RWPE2 (cell line): Measurements from ENCODE around the gene PITX1.
A peak's percentile ranks its signal among the peaks of the same experiment; 100 is the strongest.

ENCODE experiments used
- ATAC-seq: fragments of 200-7000 bp; cut with Tn5 transposase; 3 replicates; pipeline ENCODE4 v1.9.1; 2021; ENCODE audit warnings: low read depth
- DNase-seq: peaks from one replicate; pipeline ENCODE4 v3.0.0-alpha.2; 2020; ENCODE audit warnings: low spot score
- H3K27ac ChIP-seq: fragments of 450-650 bp; 2 replicates; pipeline ENCODE4 v1.5.1; 2017; ENCODE audit warnings: mild to moderate bottlenecking; ENCODE audit not compliant: poor library complexity, severe bottlenecking
- H3K27me3 ChIP-seq: fragments of 250-450 bp; sonication (Bioruptor Pico); 2 replicates; pipeline ENCODE4 v1.5.1; 2021; ENCODE audit warnings: mild to moderate bottlenecking, moderate library complexity; ENCODE audit not compliant: insufficient read depth, poor library complexity, severe bottlenecking
- H3K36me3 ChIP-seq: fragments of 250-450 bp; sonication (Bioruptor Pico); 2 replicates; pipeline ENCODE4 v1.5.1; 2020; ENCODE audit warnings: low read depth, mild to moderate bottlenecking, moderate library complexity
- H3K4me1 ChIP-seq: fragments of 250-450 bp; sonication (Bioruptor Pico); 2 replicates; pipeline ENCODE4 v1.5.1; 2021; ENCODE audit warnings: mild to moderate bottlenecking, moderate library complexity; ENCODE audit not compliant: insufficient read depth, poor library complexity, severe bottlenecking
- H3K4me3 ChIP-seq: fragments of 250-450 bp; sonication (Bioruptor Pico); 2 replicates; pipeline ENCODE4 v1.5.1; 2021; ENCODE audit warnings: mild to moderate bottlenecking, moderate library complexity; ENCODE audit not compliant: severe bottlenecking
- H3K9me3 ChIP-seq: fragments of 250-450 bp; sonication (Bioruptor Pico); 2 replicates; pipeline ENCODE4 v1.5.1; 2021; ENCODE audit warnings: mild to moderate bottlenecking, moderate library complexity; ENCODE audit not compliant: severe bottlenecking
- TF ChIP-seq, protein P1 (sequence below): fragments of 450-650 bp; IDR thresholded peaks from one replicate; pipeline ENCODE4 v1.5.1; 2017; ENCODE audit warnings: mild to moderate bottlenecking, moderate library complexity; ENCODE audit not compliant: poor library complexity, severe bottlenecking

Gene PITX1

DNA sequence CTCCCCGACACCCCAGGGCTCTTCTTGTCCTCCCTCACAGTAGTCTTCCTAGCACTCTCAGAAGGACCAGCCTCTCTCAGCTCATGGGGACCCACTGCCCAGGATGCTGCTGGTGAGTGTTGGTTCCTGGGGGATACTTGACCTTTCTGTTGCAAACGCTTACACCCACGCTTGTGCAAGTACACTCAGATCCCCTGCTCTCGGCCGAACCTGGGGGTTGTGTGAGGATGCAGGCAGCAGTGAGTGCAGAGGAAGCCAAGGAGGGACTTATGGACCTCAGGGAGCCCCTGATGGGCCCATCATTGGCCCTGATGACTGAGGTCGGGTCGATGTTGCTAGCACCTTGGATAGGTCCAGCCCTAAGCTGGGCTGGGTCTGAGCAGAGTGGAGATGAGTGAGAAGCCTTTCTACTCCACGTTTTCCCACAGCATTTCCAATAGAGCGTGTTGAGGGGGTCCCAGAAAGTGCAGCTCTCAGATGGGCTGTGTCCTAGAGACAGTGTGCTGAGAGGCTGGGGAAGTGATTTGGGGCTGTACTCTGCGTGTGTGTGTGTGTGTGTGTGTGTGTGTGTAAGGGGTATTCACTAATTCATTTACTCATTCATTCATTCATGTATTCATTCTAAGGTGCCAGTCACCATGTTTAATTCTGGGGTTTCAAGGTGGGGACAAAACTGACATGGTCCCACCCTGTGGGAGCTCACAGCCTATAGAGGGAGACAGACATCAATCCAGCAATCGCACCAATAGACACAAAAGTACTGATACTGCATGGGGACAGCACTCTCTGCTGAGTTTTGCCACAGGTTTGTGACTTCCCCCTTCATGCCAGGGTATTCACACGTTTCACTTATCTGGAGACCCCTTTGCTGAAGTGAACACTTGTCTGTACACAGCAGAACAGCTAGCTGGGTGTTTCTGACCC, 25.2 kb upstream of the PITX1 start:
- Histone ChIP-seq H3K27me3 (no peaks in the 10 kb centered on the region), H3K27ac (no peak overlapping the region), H3K4me1 (no peaks in the 10 kb centered on the region), H3K4me3 (no peak overlapping the region), H3K36me3 (no peaks in the 10 kb centered on the region), H3K9me3 (no peaks in the 10 kb centered on the region)
- DNase-seq (no peak), ATAC-seq (peak; percentile 38; the same call in 2 of the 3 replicates)
- TF ChIP-seq, protein P1, sequence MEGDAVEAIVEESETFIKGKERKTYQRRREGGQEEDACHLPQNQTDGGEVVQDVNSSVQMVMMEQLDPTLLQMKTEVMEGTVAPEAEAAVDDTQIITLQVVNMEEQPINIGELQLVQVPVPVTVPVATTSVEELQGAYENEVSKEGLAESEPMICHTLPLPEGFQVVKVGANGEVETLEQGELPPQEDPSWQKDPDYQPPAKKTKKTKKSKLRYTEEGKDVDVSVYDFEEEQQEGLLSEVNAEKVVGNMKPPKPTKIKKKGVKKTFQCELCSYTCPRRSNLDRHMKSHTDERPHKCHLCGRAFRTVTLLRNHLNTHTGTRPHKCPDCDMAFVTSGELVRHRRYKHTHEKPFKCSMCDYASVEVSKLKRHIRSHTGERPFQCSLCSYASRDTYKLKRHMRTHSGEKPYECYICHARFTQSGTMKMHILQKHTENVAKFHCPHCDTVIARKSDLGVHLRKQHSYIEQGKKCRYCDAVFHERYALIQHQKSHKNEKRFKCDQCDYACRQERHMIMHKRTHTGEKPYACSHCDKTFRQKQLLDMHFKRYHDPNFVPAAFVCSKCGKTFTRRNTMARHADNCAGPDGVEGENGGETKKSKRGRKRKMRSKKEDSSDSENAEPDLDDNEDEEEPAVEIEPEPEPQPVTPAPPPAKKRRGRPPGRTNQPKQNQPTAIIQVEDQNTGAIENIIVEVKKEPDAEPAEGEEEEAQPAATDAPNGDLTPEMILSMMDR = peak; percentile 43

DNA sequence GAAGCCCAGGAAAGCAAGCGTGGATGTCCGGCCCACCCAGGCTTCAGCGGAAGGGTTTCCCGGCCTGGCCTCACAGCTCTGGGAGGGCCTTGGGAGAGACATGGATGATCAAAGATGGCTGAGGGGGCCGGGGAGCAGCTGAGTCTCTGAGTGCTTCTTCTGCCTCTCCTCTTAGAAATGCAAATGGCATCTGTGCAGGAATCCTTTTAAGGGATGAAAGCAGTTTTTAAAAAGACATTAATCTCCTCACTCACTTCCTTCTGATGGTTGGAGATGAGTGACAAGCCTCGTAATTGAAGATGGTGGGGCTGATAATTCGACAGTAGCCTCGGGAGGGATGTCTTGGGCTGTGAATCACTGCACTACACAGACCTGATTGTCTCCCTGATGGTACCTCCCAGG, 24.3 kb upstream of the PITX1 start:
- Histone ChIP-seq H3K27ac (no peak overlapping the region), H3K4me1 (no peaks in the 10 kb centered on the region), H3K4me3 (no peak overlapping the region), H3K9me3 (no peaks in the 10 kb centered on the region), H3K36me3 (no peaks in the 10 kb centered on the region), H3K27me3 (no peaks in the 10 kb centered on the region)
- no peak for DNase-seq
- ATAC-seq = no peak
- TF ChIP-seq, protein P1 = no peak

DNA sequence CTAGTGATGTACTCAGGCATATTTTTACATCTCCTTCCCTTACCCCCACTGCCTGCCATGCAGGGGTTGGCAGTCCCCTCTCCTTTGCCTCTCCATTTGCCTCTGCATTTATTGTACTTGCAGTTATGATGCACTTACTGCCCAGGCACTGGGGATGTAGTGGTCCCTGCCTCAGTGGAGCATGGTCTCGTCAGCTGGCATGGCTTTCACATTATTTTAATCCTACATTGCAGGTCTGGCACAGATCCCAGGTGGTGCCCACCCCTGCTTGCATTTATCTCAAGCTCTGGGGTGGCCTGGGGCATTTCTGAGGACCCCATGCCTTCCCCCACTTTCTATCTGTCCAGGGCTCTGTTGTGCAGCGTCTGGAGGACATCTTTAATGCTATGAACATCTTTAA, 23.2 kb upstream of the PITX1 start:
- DNase-seq (no peak), ATAC-seq (no peak)
- TF ChIP-seq, protein P1 = no peak
- Histone ChIP-seq H3K9me3 (no peaks in the 10 kb centered on the region), H3K27ac (no peak overlapping the region), H3K4me1 (no peaks in the 10 kb centered on the region), H3K36me3 (no peaks in the 10 kb centered on the region), H3K4me3 (no peak overlapping the region), H3K27me3 (no peaks in the 10 kb centered on the region)

DNA sequence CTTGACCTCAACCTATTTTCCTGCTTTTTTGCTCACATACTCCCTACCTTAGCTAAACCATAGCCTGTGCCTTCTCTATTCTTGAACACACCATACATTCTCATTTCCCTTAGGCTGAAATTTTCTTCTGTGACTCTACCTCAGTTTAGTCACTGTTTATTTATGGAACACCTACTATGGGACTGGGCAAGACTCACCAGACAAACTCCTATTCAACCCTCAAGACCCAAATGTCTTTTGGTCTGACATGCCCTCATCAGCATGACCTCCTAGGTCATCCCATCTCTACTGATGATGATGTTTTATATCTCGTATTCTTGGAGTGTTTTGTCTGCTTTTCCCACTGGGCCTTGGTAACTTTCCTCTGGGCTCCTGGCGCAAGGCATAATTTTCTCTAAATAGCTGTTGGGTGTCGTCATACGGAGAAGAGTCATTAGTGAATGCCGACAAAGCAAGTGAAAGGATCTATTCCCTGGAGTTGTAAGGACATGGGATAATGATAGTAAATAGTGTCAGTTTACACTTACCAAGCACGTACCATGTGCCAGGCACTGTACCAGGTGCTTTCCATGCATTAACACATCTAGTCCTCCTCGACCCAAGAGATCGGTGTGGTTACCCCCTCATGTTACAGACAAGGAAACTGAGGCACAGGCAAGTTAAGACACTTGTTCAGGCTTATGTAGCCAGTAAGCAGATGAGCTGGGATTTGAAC, 22.4 kb upstream of the PITX1 start:
- Histone ChIP-seq H3K9me3 (no peaks in the 10 kb centered on the region), H3K27ac (no peak overlapping the region), H3K4me1 (no peaks in the 10 kb centered on the region), H3K4me3 (no peak overlapping the region), H3K27me3 (no peaks in the 10 kb centered on the region), H3K36me3 (no peaks in the 10 kb centered on the region)
- TF ChIP-seq, protein P1 = no peak
- no peak for ATAC-seq
- DNase-seq = no peak

DNA sequence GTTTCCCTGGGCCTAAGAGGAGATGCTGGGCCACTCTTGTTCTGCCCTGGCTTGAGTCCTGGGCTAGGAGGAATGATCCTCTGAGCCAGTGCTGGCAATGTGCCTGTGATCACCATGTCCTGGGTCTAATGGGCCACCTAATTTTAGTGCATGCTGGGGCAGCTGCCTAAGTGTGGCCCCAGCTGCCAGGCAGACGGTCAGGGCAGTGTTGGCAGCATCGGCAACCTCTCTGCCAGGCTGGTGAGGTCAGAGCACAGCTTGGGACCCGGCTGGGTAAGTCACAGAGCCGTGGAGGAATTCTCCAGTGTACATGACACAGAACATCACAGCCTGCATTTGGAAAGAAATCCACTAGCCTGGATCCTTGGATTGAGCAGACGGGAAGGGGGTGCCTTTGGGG, 21.4 kb upstream of the PITX1 start:
- Histone ChIP-seq H3K4me3 (no peak overlapping the region), H3K4me1 (no peaks in the 10 kb centered on the region), H3K27ac (no peak overlapping the region), H3K27me3 (no peaks in the 10 kb centered on the region), H3K36me3 (no peaks in the 10 kb centered on the region), H3K9me3 (no peaks in the 10 kb centered on the region)
- no peak for ATAC-seq
- no peak for DNase-seq
- TF ChIP-seq, protein P1 = no peak
